H1 (cell line): ENCODE data around the gene PTCD3. TPM values are rescaled to one million over a fixed set of nuclear protein-coding genes. Genes with fewer than 3 reads are reported as not detected.

Experiments used
- CTCF ChIA-PET: fragments of 300-600 bp; sonication (Branson Sonifier 250); formaldehyde crosslinking; loops from one replicate; lab custom pipeline; 2021; ENCODE audit not compliant: partially characterized antibody; lab: Charles Lee
- POLR2A ChIA-PET: fragments of 300-600 bp; sonication (Branson Sonifier 250); formaldehyde crosslinking; loops from one replicate; lab custom pipeline; 2021; ENCODE audit warnings: inconsistent platforms; ENCODE audit not compliant: partially characterized antibody; lab: Charles Lee
- DNase-seq, 2 experiments: peaks; one replicate each; pipeline versions ENCODE4 v3.0.0 to v3.0.0-alpha.2; 2010 to 2022; ENCODE audit warnings: low spot score in 2 of 2, low read depth in 1 of 2, mixed read lengths in 1 of 2
- FAIRE-seq: peaks from 2 replicates; lab custom pipeline; 2011; peaks lifted over from hg19 to GRCh38; lab: Jason Lieb, UNC
- H2AFZ ChIP-seq: 2 replicates; pipeline ENCODE4 v1.8.1; 2012; ENCODE audit warnings: low read length, inconsistent platforms
- H2AK5ac ChIP-seq: 2 replicates; pipeline ENCODE4 v1.6.1; 2013; ENCODE audit warnings: low read depth, low read length
- H2BK120ac ChIP-seq: replicated peaks from 2 replicates; pipeline ENCODE3; 2013; ENCODE audit warnings: low read depth, low read length, inconsistent platforms
- H2BK12ac ChIP-seq: 2 replicates; pipeline ENCODE4 v1.6.1; 2013; ENCODE audit warnings: low read depth, low read length
- H2BK15ac ChIP-seq: 2 replicates; pipeline ENCODE4 v1.6.1; 2013; ENCODE audit warnings: low read length
- H2BK20ac ChIP-seq: 2 replicates; pipeline ENCODE4 v1.6.1; 2013; ENCODE audit warnings: low read length
- H2BK5ac ChIP-seq: 2 replicates; pipeline ENCODE4 v1.6.1; 2013; ENCODE audit warnings: low read depth, low read length
- H3K14ac ChIP-seq: 2 replicates; pipeline ENCODE4 v1.6.1; 2013; ENCODE audit warnings: inconsistent platforms; ENCODE audit not compliant: insufficient read length
- H3K18ac ChIP-seq: 2 replicates; pipeline ENCODE4 v1.6.1; 2013; ENCODE audit warnings: low read length; ENCODE audit errors: extremely low read depth
- H3K23ac ChIP-seq: 2 replicates; pipeline ENCODE4 v1.6.1; 2013; ENCODE audit warnings: inconsistent platforms; ENCODE audit not compliant: insufficient read length
- H3K23me2 ChIP-seq: 2 replicates; pipeline ENCODE4 v1.6.1; 2013; ENCODE audit warnings: low read depth, low read length
- H3K27ac ChIP-seq: 2 replicates; pipeline ENCODE4 v1.6.1; 2011; ENCODE audit warnings: low read depth, low read length, inconsistent platforms
- H3K27me3 ChIP-seq, 4 experiments: replicated peaks in 1 of 4; 1 replicate in 1 of 4; 2 replicates in 3 of 4; pipeline versions ENCODE4 v1.6.1 to v1.8.1; 2011 to 2013; ENCODE audit warnings: low read length in 3 of 4, mild to moderate bottlenecking in 3 of 4, inconsistent platforms in 2 of 4, mixed read lengths in 2 of 4, moderate library complexity in 1 of 4; ENCODE audit not compliant: control insufficient read depth in 3 of 4, insufficient read depth in 3 of 4; ENCODE audit errors: extremely low read depth in 1 of 4
- H3K36me3 ChIP-seq, 4 experiments: 2 replicates each; pipeline versions ENCODE4 v1.6.1 to v1.8.1; 2011 to 2013; ENCODE audit warnings: mild to moderate bottlenecking in 4 of 4, low read length in 3 of 4, moderate library complexity in 2 of 4, control low read depth in 1 of 4, inconsistent platforms in 1 of 4; ENCODE audit not compliant: insufficient read depth in 4 of 4, control insufficient read depth in 2 of 4
- H3K4ac ChIP-seq: replicated peaks from 2 replicates; pipeline ENCODE3; 2013; ENCODE audit warnings: low read length, low read depth, mixed read lengths, inconsistent platforms; ENCODE audit not compliant: insufficient read length
- H3K4me1 ChIP-seq, 4 experiments: replicated peaks in 1 of 4; 1 replicate in 1 of 4; 2 replicates in 3 of 4; pipeline versions ENCODE4 v1.6.1 to v1.8.1; 2011 to 2013; ENCODE audit warnings: low read length in 3 of 4, inconsistent platforms in 2 of 4, mixed read lengths in 1 of 4; ENCODE audit not compliant: insufficient read depth in 4 of 4, control insufficient read depth in 3 of 4
- H3K4me2 ChIP-seq, 2 experiments: 2 replicates each; pipeline versions ENCODE4 v1.6.1 to v1.8.1; 2011 to 2013; ENCODE audit warnings: low read depth in 2 of 2, low read length in 2 of 2, control low read depth in 1 of 2, inconsistent platforms in 1 of 2, mild to moderate bottlenecking in 1 of 2; ENCODE audit not compliant: insufficient read depth in 1 of 2
- H3K4me3 ChIP-seq, 4 experiments: fragments of 200-600, 300-600 bp in 1 of 4; sonication (generic), shearing (Covaris generic), sonication (Bioruptor Twin) in 1 of 4; 2 replicates each; pipeline versions ENCODE4 v1.5.1 to v1.8.1; 2011 to 2016; ENCODE audit warnings: low read length in 4 of 4, low read depth in 3 of 4, control low read depth in 2 of 4, inconsistent platforms in 2 of 4, mild to moderate bottlenecking in 2 of 4, mixed read lengths in 1 of 4, moderate library complexity in 1 of 4; ENCODE audit not compliant: insufficient read depth in 2 of 4; ENCODE audit errors: extremely low read depth in 1 of 4
- H3K56ac ChIP-seq: replicated peaks from 2 replicates; pipeline ENCODE3; 2013; ENCODE audit warnings: low read depth, mild to moderate bottlenecking, mixed read lengths, low read length, inconsistent platforms; ENCODE audit not compliant: insufficient read length
- H3K79me1 ChIP-seq: 2 replicates; pipeline ENCODE4 v1.6.1; 2013; ENCODE audit warnings: low read depth, low read length, control low read depth
- H3K79me2 ChIP-seq, 2 experiments: 2 replicates each; pipeline versions ENCODE4 v1.6.1 to v1.8.1; 2012 to 2013; ENCODE audit warnings: low read length in 2 of 2, mild to moderate bottlenecking in 2 of 2, inconsistent platforms in 1 of 2; ENCODE audit not compliant: insufficient read depth in 2 of 2, control insufficient read depth in 1 of 2
- H3K9ac ChIP-seq, 4 experiments: replicated peaks in 1 of 4; 1 replicate in 1 of 4; 2 replicates in 3 of 4; pipeline versions ENCODE4 v1.6.1 to v1.8.1; 2011 to 2013; ENCODE audit warnings: low read depth in 3 of 4, low read length in 3 of 4, control low read depth in 2 of 4, mild to moderate bottlenecking in 2 of 4, moderate library complexity in 2 of 4, inconsistent platforms in 1 of 4; ENCODE audit errors: extremely low read depth in 1 of 4
- H3K9me3 ChIP-seq, 2 experiments: 2 replicates each; pipeline versions ENCODE4 v1.6.1 to v1.8.1; 2012 to 2013; ENCODE audit warnings: mild to moderate bottlenecking in 2 of 2, moderate library complexity in 2 of 2, control low read depth in 1 of 2, inconsistent platforms in 1 of 2, low read depth in 1 of 2, low read length in 1 of 2, mixed read lengths in 1 of 2; ENCODE audit not compliant: insufficient read depth in 2 of 2
- H4K20me1 ChIP-seq, 2 experiments: replicated peaks in 1 of 2; 2 replicates each; pipeline versions ENCODE3 to v1.8.1; 2011 to 2013; ENCODE audit warnings: inconsistent platforms in 2 of 2, low read length in 2 of 2, mild to moderate bottlenecking in 1 of 2; ENCODE audit not compliant: insufficient read depth in 2 of 2, control insufficient read depth in 1 of 2
- H4K5ac ChIP-seq: 2 replicates; pipeline ENCODE4 v1.6.1; 2013; ENCODE audit warnings: low read length, low read depth, mixed read lengths, inconsistent platforms; ENCODE audit not compliant: insufficient read length
- H4K8ac ChIP-seq: 2 replicates; pipeline ENCODE4 v1.8.0; 2013; ENCODE audit warnings: mild to moderate bottlenecking, moderate library complexity, low read length, inconsistent platforms; ENCODE audit not compliant: insufficient read depth; ENCODE audit errors: extremely low read depth
- H4K91ac ChIP-seq: replicated peaks from 2 replicates; pipeline ENCODE3; 2013; ENCODE audit warnings: low read length, mixed read lengths, inconsistent platforms; ENCODE audit not compliant: insufficient read length
- ASH2L ChIP-seq: fragments of 200-600, 300-600 bp; sonication (generic); IDR thresholded peaks from one replicate; pipeline ENCODE4 v1.7.1; 2017; ENCODE audit warnings: low read length
- HDAC2 ChIP-seq, 2 experiments: fragments of 300-600 bp in 1 of 2; sonication (generic) in 1 of 2; IDR thresholded peaks; 2 replicates each; pipeline ENCODE4 v1.6.1; 2011 to 2012; ENCODE audit warnings: low read depth in 2 of 2, low read length in 2 of 2, mild to moderate bottlenecking in 2 of 2, moderate library complexity in 2 of 2, borderline replicate concordance in 1 of 2, inconsistent platforms in 1 of 2
- JUN ChIP-seq: IDR thresholded peaks from 2 replicates; pipeline ENCODE4 v1.6.1; 2011; ENCODE audit warnings: low read depth, mild to moderate bottlenecking, improper control_type of control experiment, low read length
- RAD21 ChIP-seq, 2 experiments: IDR thresholded peaks in 1 of 2; conservative IDR thresholded peaks in 1 of 2; 2 replicates each; pipeline ENCODE4 v1.6.1; 2011; ENCODE audit warnings: low read depth in 2 of 2, low read length in 2 of 2, improper control_type of control experiment in 1 of 2, inconsistent platforms in 1 of 2, mild to moderate bottlenecking in 1 of 2, moderate library complexity in 1 of 2
- WGBS, 2 experiments: shearing (Covaris generic) in 1 of 2; methylation state at CpG; one replicate each; pipeline versions ENCODE4 v1.1.6 to v1.1.7; 2013 to 2015; ENCODE audit warnings: low lambda C conversion rate in 2 of 2, mixed read lengths in 2 of 2, inconsistent platforms in 1 of 2, low coverage in 1 of 2, missing lambda C conversion rate in 1 of 2; ENCODE audit not compliant: insufficient replicate concordance in 2 of 2, insufficient coverage in 1 of 2, insufficient read length in 1 of 2; ENCODE audit errors: extremely low coverage in 1 of 2, missing lambda C conversion rate in 1 of 2; 5-methylcytosine and 5-hydroxymethylcytosine counted together
- polyA plus RNA-seq, 7 experiments: library from polyadenylated mRNA; depleted of rRNA in 3 of 7; stranded (reverse) in 5 of 7; unstranded in 2 of 7; fragments of >200 nt in 5 of 7; fragments of 200-250 nt in 2 of 7; gene quantifications; 1 replicate in 5 of 7; 2 replicates in 1 of 7; 4 replicates in 1 of 7; pipeline versions ENCODE4 v1.2.1 to v1.2.3, GENCODE V29; 2011 to 2013; ENCODE audit warnings: missing spikeins in 2 of 7, mixed read lengths in 2 of 7
- total RNA-seq: library from RNA; stranded (reverse); fragmentation: NEBNext Ultra II Directional; extraction: Animal tissue kit (Norgen Biotek cat#: 25700); gene quantifications from 2 replicates; pipeline ENCODE4 v1.2.1, GENCODE V29; 2021
- TF ChIP-seq, protein P1 (sequence below), 3 experiments: IDR thresholded peaks; 1 replicate in 2 of 3; 2 replicates in 1 of 3; pipeline versions ENCODE4 v1.5.1 to v1.6.1; 2011; ENCODE audit warnings: low read length in 3 of 3, mild to moderate bottlenecking in 3 of 3, inconsistent platforms in 2 of 3, low read depth in 1 of 3, moderate library complexity in 1 of 3; ENCODE audit not compliant: insufficient read depth in 1 of 3; ENCODE audit errors: control extremely low read depth in 1 of 3
- TF ChIP-seq, protein P2 (sequence below): IDR thresholded peaks from 2 replicates; pipeline ENCODE4 v1.6.1; 2011; ENCODE audit warnings: low read length, improper control_type of control experiment

Gene PTCD3
- total and polyA plus RNA-seq, 2 of the 8 experiments (the other 6 are each of a cell fraction or from before 2014, with no cell fraction given): 64.3 to 192 TPM

DNA sequence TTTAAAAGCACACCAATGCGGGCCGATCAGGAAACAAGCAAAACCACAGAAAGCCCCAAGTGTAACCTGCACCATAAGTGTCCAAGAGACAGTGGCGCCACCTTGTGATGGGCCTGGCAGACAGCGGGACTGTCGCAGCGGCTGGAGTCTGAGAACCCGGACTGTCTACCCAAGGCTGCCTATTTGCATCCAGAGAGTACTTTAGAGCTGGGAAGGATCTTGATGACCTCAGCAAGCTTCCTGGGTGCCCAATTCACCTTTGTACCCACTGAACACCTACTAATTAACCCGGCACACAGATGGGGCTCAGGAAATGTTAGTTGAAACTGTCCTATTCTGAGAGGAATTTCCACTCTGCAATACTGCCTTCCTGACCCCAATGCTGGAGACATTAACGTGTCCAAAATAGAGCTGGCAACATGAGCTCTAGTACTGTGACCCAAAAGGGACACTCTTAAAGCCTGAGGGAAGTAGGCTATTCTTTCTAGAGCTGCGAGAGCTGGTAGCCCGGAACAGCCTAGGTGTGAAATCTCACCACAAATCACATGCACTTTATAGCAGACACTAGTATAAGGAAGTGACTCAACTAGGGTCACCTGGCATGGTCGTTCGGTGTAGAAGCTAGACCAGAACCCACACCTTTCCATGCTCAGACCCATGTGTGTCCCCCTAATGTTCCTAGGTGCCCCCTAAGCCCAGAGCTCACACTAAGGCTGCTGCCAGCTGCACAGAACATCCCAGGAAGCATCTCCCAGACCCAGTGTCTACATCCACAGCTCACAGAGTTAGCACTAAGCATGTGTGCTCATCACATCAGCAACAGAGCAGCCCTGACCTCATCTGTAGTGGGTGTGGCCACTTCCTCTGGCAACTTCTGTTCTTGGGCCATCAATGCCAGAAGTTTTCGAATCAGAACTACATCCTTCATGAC, 25.8 kb upstream of the PTCD3 start:
- H3K27me3 ChIP-seq: no peaks in the 10 kb centered on the region
- no peak overlapping the region for H2BK15ac ChIP-seq
- H2BK12ac ChIP-seq: no peak overlapping the region
- H3K18ac ChIP-seq: no peak overlapping the region
- H3K4me2 ChIP-seq: no peak overlapping the region
- H3K4me3 ChIP-seq: no peak overlapping the region
- H3K23ac ChIP-seq: no peak overlapping the region
- H3K36me3 ChIP-seq: peaks cover 4 to 60% (median 49%) of the 10 kb centered on the region in 4 experiments; a peak in 7 of 8 replicates
- H3K4ac ChIP-seq: no peak overlapping the region
- H3K4me1 ChIP-seq: no peaks in the 10 kb centered on the region
- no peaks in the 10 kb centered on the region for H3K9me3 ChIP-seq
- ChIA-PET CTCF (interaction anchor here (0.6 to 5.7 kb wide), 44 partner anchors 9 to 443 kb away, joined by 3 to 61 read pairs (median 4); partner anchors contain the start of gene IMMT), POLR2A (interaction anchor here (0.7 to 1.0 kb wide), 2 partner anchors 26 to 37 kb away, joined by 4 to 6 read pairs; partner anchors contain the start of genes POLR1A and PTCD3)
- H3K79me1 ChIP-seq: no peaks in the 10 kb centered on the region
- H2AFZ ChIP-seq: no peak overlapping the region
- no peak overlapping the region for H2BK120ac ChIP-seq
- H4K5ac ChIP-seq: no peak overlapping the region
- no peak overlapping the region for H4K8ac ChIP-seq
- FAIRE-seq: no peak
- DNase-seq: peak; percentile 21 to 88
- no peak overlapping the region for H2BK20ac ChIP-seq
- no peak overlapping the region for H2BK5ac ChIP-seq
- no peaks in the 10 kb centered on the region for H3K23me2 ChIP-seq
- no peak overlapping the region for H3K56ac ChIP-seq
- WGBS, 2 experiments: 88% methylated on average over 14 of the region's 14 CpGs; no CpG with 5 or more reads in 1 of the 2 experiments
- no peaks in the 10 kb centered on the region for H3K79me2 ChIP-seq
- H4K20me1 ChIP-seq: peaks cover 5 to 12% of the 10 kb centered on the region in 2 experiments
- no peak overlapping the region for H3K9ac ChIP-seq
- no peak overlapping the region for H4K91ac ChIP-seq
- no peak overlapping the region for H2AK5ac ChIP-seq
- H3K14ac ChIP-seq: no peak overlapping the region
- H3K27ac ChIP-seq: no peak overlapping the region
- TF ChIP-seq ASH2L: no peak
- no peak for TF ChIP-seq HDAC2 (IDR thresholded peaks at IDR 0.05; ENCODE audit: borderline replicate concordance in 1 of 2, low read depth in 2 of 2, low read length in 2 of 2)
- TF ChIP-seq, protein P1, sequence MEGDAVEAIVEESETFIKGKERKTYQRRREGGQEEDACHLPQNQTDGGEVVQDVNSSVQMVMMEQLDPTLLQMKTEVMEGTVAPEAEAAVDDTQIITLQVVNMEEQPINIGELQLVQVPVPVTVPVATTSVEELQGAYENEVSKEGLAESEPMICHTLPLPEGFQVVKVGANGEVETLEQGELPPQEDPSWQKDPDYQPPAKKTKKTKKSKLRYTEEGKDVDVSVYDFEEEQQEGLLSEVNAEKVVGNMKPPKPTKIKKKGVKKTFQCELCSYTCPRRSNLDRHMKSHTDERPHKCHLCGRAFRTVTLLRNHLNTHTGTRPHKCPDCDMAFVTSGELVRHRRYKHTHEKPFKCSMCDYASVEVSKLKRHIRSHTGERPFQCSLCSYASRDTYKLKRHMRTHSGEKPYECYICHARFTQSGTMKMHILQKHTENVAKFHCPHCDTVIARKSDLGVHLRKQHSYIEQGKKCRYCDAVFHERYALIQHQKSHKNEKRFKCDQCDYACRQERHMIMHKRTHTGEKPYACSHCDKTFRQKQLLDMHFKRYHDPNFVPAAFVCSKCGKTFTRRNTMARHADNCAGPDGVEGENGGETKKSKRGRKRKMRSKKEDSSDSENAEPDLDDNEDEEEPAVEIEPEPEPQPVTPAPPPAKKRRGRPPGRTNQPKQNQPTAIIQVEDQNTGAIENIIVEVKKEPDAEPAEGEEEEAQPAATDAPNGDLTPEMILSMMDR (IDR thresholded peaks at IDR 0.05; ENCODE audit: control extremely low read depth in 1 of 3, insufficient read depth in 1 of 3, low read depth in 1 of 3, low read length in 3 of 3): peak; percentile 76 to 92 (median 84)
- TF ChIP-seq, protein P2, sequence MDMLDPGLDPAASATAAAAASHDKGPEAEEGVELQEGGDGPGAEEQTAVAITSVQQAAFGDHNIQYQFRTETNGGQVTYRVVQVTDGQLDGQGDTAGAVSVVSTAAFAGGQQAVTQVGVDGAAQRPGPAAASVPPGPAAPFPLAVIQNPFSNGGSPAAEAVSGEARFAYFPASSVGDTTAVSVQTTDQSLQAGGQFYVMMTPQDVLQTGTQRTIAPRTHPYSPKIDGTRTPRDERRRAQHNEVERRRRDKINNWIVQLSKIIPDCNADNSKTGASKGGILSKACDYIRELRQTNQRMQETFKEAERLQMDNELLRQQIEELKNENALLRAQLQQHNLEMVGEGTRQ: no peak
- 0 out of 2 replicates have a peak, but pooled peaks have one; percentile 12 for TF ChIP-seq JUN
- TF ChIP-seq RAD21 (IDR thresholded peaks at IDR 0.05 in 1 of 2, conservative IDR thresholded peaks at IDR 0.05 in 1 of 2; ENCODE audit: low read depth in 2 of 2, low read length in 2 of 2): peak; percentile 62 to 65
